Panc1 (cell line): ENCODE measurements around the gene IL1A. TPM values are rescaled to one million over a fixed set of nuclear protein-coding genes. Genes with fewer than 3 reads are reported as not detected.

Source experiments
- ATAC-seq: fragments of 200-7000 bp; cut with Tn5 transposase; 2 replicates; pipeline ENCODE4 v1.9.1; 2020; ENCODE audit warnings: mild to moderate bottlenecking, moderate library complexity
- BruUV-seq: library from RNA; stranded (reverse); fragments of 400-500 nt; replicated peaks from 2 replicates; lab custom pipeline; 2021; lab: Mats Ljungman, UMichigan
- CTCF ChIA-PET: fragments of 300-600 bp; sonication (Branson Sonifier 250); formaldehyde crosslinking; loops from one replicate; lab custom pipeline; 2022; ENCODE audit warnings: antibody characterized with exemption; lab: Charles Lee
- POLR2A ChIA-PET: fragments of 300-600 bp; sonication (Branson Sonifier 250); formaldehyde crosslinking; loops from one replicate; lab custom pipeline; 2022; ENCODE audit warnings: antibody characterized with exemption; lab: Charles Lee
- DNase-seq: peaks from one replicate; pipeline ENCODE4 v3.0.0-alpha.2; 2010; ENCODE audit warnings: low read depth, low spot score
- H3K27ac ChIP-seq: 2 replicates; pipeline ENCODE4 v1.5.1; 2011; ENCODE audit warnings: mild to moderate bottlenecking, low read length, inconsistent platforms
- H3K27me3 ChIP-seq: fragments of 200-500 bp; sonication (Bioruptor generic); 2 replicates; pipeline ENCODE4 v1.6.0; 2014; ENCODE audit warnings: low read length, inconsistent platforms; ENCODE audit not compliant: control insufficient read depth, insufficient read depth
- H3K36me3 ChIP-seq: fragments of 200-500 bp; sonication (Bioruptor generic); 2 replicates; pipeline ENCODE4 v1.5.1; 2014; ENCODE audit warnings: inconsistent platforms, mild to moderate bottlenecking, low read length, moderate library complexity; ENCODE audit not compliant: control insufficient read depth, insufficient read depth
- H3K4me1 ChIP-seq: 2 replicates; pipeline ENCODE4 v1.5.1; 2011; ENCODE audit warnings: inconsistent platforms, mild to moderate bottlenecking, low read length, moderate library complexity; ENCODE audit not compliant: control insufficient read depth, insufficient read depth
- H3K4me3 ChIP-seq, 2 experiments: 2 replicates each; pipeline ENCODE4 v1.5.1; 2011 to 2012; ENCODE audit warnings: low read depth in 2 of 2, low read length in 2 of 2, mild to moderate bottlenecking in 2 of 2, inconsistent platforms in 1 of 2, moderate library complexity in 1 of 2
- H3K9me3 ChIP-seq: fragments of 200-500 bp; sonication (Bioruptor generic); 2 replicates; pipeline ENCODE4 v1.5.1; 2014; ENCODE audit warnings: low read depth, mild to moderate bottlenecking, inconsistent platforms, low read length, moderate library complexity; ENCODE audit not compliant: control insufficient read depth, insufficient read depth
- POLR2AphosphoS5 ChIP-seq: IDR thresholded peaks from 2 replicates; pipeline ENCODE4 v1.6.1; 2012; ENCODE audit warnings: mild to moderate bottlenecking, low read depth, low read length, moderate library complexity
- SIN3A ChIP-seq: IDR thresholded peaks from 2 replicates; pipeline ENCODE4 v1.6.1; 2012; ENCODE audit warnings: low read depth, mild to moderate bottlenecking, low read length, moderate library complexity, borderline replicate concordance; ENCODE audit not compliant: insufficient read depth
- TCF7L2 ChIP-seq: IDR thresholded peaks from 2 replicates; pipeline ENCODE4 v1.6.1; 2011; ENCODE audit warnings: mild to moderate bottlenecking, low read depth, low read length, inconsistent platforms
- in situ Hi-C: cut with HindIII; loops from 2 replicates; pipeline ENCODE4 v1.10.0; 2016; ENCODE audit warnings: low sequenced_read_pairs, low pct_unique_long_range_greater_than_20kb
- intact Hi-C: fragments of 100-400 bp; cut with micrococcal nuclease; formaldehyde crosslinking; loops from one replicate; pipeline ENCODE4 v1.10.0; 2022; ENCODE audit not compliant: unreplicated experiment
- total RNA-seq: library from RNA; stranded (reverse); gene quantifications from one replicate; pipeline ENCODE4 v1.2.1, GENCODE V29; 2021; ENCODE audit not compliant: unreplicated experiment
- TF ChIP-seq, protein P1 (sequence below): fragments of 450-650 bp; IDR thresholded peaks from 2 replicates; pipeline ENCODE4 v1.5.1; 2017; ENCODE audit warnings: mild to moderate bottlenecking
- TF ChIP-seq, protein P2 (sequence below), 2 experiments: IDR thresholded peaks; 2 replicates each; pipeline ENCODE4 v1.6.1; 2011 to 2012; ENCODE audit warnings: low read depth in 2 of 2, control low read depth in 1 of 2, low read length in 1 of 2, mild to moderate bottlenecking in 1 of 2, moderate library complexity in 1 of 2; ENCODE audit not compliant: insufficient read depth in 1 of 2

IL1A gene
- total RNA-seq, 1 experiment from 2014 or later = not detected

DNA sequence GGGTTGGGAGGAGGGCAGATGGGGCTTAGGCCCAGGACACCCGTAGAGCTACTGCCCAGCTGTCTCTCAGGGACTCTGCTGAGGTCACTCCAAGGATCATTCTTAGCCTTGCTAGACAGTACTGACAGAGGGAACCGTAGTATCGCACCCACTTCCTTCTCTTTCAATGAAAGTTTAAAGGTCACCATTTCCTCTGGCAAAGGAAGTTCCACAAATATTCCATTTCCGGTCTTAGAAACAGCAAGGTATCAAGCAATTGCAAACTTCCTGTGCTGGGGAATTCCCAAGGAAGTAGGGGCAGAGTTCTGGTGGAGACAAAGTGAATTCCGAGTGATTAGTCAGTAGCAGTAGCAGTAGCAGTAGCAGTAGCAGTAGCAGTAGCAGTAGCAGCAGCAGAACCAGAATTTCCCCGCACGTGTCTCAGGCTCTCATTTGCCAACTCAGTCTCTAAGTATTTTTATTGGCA, 27.6 kb upstream of the IL1A start:
- no TSS peak for BruUV-seq
- Histone ChIP-seq H3K4me3 (no peak overlapping the region), H3K4me1 (no peaks in the 10 kb centered on the region), H3K27me3 (no peaks in the 10 kb centered on the region), H3K27ac (no peak overlapping the region), H3K9me3 (peaks cover 3% of the 10 kb centered on the region; the same call in 1 of the 2 replicates), H3K36me3 (no peaks in the 10 kb centered on the region)
- in situ Hi-C loops (no loop called here), intact Hi-C loops (no loop called here)
- ChIA-PET POLR2A (no interaction called here), CTCF (no interaction called here)
- TF ChIP-seq, protein P1, sequence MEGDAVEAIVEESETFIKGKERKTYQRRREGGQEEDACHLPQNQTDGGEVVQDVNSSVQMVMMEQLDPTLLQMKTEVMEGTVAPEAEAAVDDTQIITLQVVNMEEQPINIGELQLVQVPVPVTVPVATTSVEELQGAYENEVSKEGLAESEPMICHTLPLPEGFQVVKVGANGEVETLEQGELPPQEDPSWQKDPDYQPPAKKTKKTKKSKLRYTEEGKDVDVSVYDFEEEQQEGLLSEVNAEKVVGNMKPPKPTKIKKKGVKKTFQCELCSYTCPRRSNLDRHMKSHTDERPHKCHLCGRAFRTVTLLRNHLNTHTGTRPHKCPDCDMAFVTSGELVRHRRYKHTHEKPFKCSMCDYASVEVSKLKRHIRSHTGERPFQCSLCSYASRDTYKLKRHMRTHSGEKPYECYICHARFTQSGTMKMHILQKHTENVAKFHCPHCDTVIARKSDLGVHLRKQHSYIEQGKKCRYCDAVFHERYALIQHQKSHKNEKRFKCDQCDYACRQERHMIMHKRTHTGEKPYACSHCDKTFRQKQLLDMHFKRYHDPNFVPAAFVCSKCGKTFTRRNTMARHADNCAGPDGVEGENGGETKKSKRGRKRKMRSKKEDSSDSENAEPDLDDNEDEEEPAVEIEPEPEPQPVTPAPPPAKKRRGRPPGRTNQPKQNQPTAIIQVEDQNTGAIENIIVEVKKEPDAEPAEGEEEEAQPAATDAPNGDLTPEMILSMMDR = no peak
- TF ChIP-seq SIN3A (no peak), POLR2AphosphoS5 (no peak), TCF7L2 (no peak)
- TF ChIP-seq, protein P2, sequence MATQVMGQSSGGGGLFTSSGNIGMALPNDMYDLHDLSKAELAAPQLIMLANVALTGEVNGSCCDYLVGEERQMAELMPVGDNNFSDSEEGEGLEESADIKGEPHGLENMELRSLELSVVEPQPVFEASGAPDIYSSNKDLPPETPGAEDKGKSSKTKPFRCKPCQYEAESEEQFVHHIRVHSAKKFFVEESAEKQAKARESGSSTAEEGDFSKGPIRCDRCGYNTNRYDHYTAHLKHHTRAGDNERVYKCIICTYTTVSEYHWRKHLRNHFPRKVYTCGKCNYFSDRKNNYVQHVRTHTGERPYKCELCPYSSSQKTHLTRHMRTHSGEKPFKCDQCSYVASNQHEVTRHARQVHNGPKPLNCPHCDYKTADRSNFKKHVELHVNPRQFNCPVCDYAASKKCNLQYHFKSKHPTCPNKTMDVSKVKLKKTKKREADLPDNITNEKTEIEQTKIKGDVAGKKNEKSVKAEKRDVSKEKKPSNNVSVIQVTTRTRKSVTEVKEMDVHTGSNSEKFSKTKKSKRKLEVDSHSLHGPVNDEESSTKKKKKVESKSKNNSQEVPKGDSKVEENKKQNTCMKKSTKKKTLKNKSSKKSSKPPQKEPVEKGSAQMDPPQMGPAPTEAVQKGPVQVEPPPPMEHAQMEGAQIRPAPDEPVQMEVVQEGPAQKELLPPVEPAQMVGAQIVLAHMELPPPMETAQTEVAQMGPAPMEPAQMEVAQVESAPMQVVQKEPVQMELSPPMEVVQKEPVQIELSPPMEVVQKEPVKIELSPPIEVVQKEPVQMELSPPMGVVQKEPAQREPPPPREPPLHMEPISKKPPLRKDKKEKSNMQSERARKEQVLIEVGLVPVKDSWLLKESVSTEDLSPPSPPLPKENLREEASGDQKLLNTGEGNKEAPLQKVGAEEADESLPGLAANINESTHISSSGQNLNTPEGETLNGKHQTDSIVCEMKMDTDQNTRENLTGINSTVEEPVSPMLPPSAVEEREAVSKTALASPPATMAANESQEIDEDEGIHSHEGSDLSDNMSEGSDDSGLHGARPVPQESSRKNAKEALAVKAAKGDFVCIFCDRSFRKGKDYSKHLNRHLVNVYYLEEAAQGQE (IDR thresholded peaks at IDR 0.05; ENCODE audit: insufficient read depth in 1 of 2, low read depth in 2 of 2, low read length in 1 of 2) = no peak
- DNase-seq (no peak), ATAC-seq (peak; percentile 66)

DNA sequence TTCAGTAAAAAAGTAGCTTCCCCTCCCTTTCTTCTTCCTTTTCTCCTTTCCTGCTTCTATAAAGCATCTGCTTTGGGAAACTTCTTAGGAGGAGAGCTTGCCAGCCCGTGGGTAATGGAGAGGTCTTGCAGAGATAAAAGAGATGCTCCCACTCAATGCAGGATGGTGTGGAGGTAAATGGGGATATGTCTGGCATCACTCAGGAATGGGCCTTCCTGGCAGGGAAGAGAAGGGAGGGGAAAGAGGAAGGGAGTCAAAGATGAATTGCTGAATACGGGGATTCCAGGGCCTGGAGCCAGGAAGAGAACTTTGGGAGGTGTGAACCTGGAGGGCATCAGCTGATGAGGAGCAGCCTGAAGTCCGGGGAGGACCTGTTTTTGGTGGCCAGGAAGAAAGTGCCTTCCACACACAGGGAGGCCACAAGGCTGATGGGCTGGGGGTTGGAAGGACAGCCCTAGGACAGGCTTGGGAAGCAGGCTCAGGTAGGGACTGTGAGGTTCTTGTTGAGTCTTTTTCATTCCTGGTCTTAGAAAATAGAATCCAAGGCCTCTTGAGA, 27.1 kb upstream of the IL1A start:
- POLR2A ChIA-PET = no interaction called here
- ATAC-seq (no peak), DNase-seq (no peak)
- no peaks in the 10 kb centered on the region for H3K27me3 ChIP-seq
- H3K4me3 ChIP-seq = no peak overlapping the region
- TF ChIP-seq SIN3A = no peak
- TF ChIP-seq, protein P2 (IDR thresholded peaks at IDR 0.05; ENCODE audit: insufficient read depth in 1 of 2, low read depth in 2 of 2, low read length in 1 of 2) = no peak
- TF ChIP-seq, protein P1 = no peak
- TF ChIP-seq POLR2AphosphoS5 = no peak
- no peak for TF ChIP-seq TCF7L2
- CTCF ChIA-PET = no interaction called here
- H3K9me3 ChIP-seq = peaks cover 6% of the 10 kb centered on the region; the same call in 1 of the 2 replicates
- in situ Hi-C loops = no loop called here
- H3K36me3 ChIP-seq = no peaks in the 10 kb centered on the region
- no peaks in the 10 kb centered on the region for H3K4me1 ChIP-seq
- BruUV-seq = no TSS peak
- no peak overlapping the region for H3K27ac ChIP-seq
- intact Hi-C loops = no loop called here
